Activated naive CD4-positive, alpha-beta T cell treated with anti-CD3 and anti-CD28 coated beads, Interleukin-2, amount 50 U/mL, for 16 hours (primary cell): Measurements from ENCODE around the gene COX4I2.
"Not testable (repeated sequence)": the region's sequence is repeated elsewhere in the genome, so short reads cannot be mapped to it uniquely, and the experiment has no call there.

ENCODE experiments used
- DNase-seq: peaks from one replicate; pipeline ENCODE4 v3.0.0-alpha.2; 2020

The COX4I2 gene

GRCh38 chr20:31662372-31662854 lies 24.7 kb downstream of the COX4I2 start:
- no peak for DNase-seq

- DNase-seq: no peak
Measured at GRCh38 chr20:31663524-31663837, 25.8 kb downstream of the COX4I2 start.

- no peak for DNase-seq
Measured at GRCh38 chr20:31663838-31664695, 26.4 kb downstream of the COX4I2 start.

- DNase-seq: no peak
Measured at GRCh38 chr20:31664696-31665354, 27.1 kb downstream of the COX4I2 start.

GRCh38 chr20:31665753-31666152 lies 28.0 kb downstream of the COX4I2 start:
- no peak for DNase-seq

- DNase-seq: no peak
Measured at GRCh38 chr20:31666258-31667042, 28.7 kb downstream of the COX4I2 start.

- DNase-seq: no peak
Measured at GRCh38 chr20:31667315-31668285, 29.9 kb downstream of the COX4I2 start.

GRCh38 chr20:31668944-31669343 lies 31.2 kb downstream of the COX4I2 start:
- DNase-seq: not testable (repeated sequence)

GRCh38 chr20:31669876-31670275 lies 32.2 kb downstream of the COX4I2 start:
- no peak for DNase-seq

GRCh38 chr20:31670371-31671228 lies 32.9 kb downstream of the COX4I2 start:
- no peak for DNase-seq

- DNase-seq: no peak
Measured at GRCh38 chr20:31671324-31671723, 33.6 kb downstream of the COX4I2 start.

- no peak for DNase-seq
Measured at GRCh38 chr20:31673435-31673834, 35.7 kb downstream of the COX4I2 start.

- no peak for DNase-seq
Measured at GRCh38 chr20:31673943-31674463, 36.3 kb downstream of the COX4I2 start.

GRCh38 chr20:31674895-31675827 lies 37.4 kb downstream of the COX4I2 start:
- peak; percentile 48 for DNase-seq

- DNase-seq: peak; percentile 44
Measured at GRCh38 chr20:31675828-31676608, 38.3 kb downstream of the COX4I2 start.

GRCh38 chr20:31676609-31676989 lies 38.9 kb downstream of the COX4I2 start:
- DNase-seq: no peak

- DNase-seq: no peak
Measured at GRCh38 chr20:31677553-31678260, 40.0 kb downstream of the COX4I2 start.
